ENCODE measurements around the gene ACSL3. TPM values are rescaled to one million over a fixed set of nuclear protein-coding genes. Genes with fewer than 3 reads are reported as not detected.
"Not testable (repeated sequence)": the region's sequence is repeated elsewhere in the genome, so short reads cannot be mapped to it uniquely, and the experiment has no call there.

Gene ACSL3
- total RNA-seq, 1 experiment from 2014 or later = 98.5 TPM

DNA sequence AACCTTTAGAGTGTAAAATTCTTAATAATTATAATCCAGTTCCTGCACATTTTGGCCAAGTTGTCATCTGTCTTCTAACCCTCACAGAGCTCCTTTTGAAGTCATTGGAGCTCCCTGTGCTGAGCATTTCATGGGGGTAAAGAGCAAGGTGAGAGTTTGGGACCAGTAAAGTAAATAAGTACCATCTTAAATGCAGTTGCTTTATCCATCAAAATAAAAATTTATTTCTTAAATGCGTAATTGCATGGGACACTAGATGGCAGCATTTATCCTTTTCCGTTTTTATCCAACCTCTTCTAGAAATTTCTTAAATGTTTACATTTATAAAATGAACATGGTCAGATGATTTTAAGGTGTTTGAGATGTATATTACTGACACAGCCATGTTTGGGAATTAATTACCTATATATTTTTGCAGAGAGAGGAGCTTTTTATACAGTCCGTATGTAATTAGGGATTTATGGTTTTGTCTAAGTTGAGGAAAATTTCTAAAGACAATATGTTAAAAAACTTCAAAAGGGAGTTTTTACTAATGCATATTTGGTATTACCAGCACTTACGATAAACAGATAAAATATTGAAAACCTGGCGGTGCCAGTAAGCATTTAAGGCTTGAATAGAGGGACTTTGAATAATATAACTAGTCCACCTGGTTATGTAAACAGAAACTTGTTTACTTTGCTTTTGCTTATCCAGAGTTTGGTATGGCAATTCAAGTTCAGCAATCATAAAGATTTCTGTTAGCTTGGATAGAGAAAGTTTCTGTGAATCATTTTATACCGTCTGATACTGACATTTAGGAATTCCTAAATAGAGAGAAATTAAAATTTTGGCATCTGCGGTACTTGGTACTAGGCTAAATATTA is 54.5 kb downstream of the ACSL3 start:
- Histone ChIP-seq H2AFZ (ENCODE audit: low read length) (no peak overlapping the region), H3K79me2 (ENCODE audit: low read length) (peaks cover 65% of the 10 kb centered on the region), H3K9me3 (ENCODE audit: low read length) (no peaks in the 10 kb centered on the region), H3K9me2 (replicated peaks; ENCODE audit: insufficient read depth, low read length) (no peaks in the 10 kb centered on the region), H3K27ac (ENCODE audit: low read length) (peak overlapping the region; percentile 99), H3K4me2 (ENCODE audit: low read depth, low read length, poor library complexity, severe bottlenecking) (peak overlapping the region; percentile 97), H3K4me3 (ENCODE audit: low read length) (no peak overlapping the region), H3K4me1 (ENCODE audit: low read length) (peaks cover 63% of the 10 kb centered on the region), H3K27me3 (ENCODE audit: low read length) (no peaks in the 10 kb centered on the region), H3K9ac (ENCODE audit: low read length) (no peak overlapping the region), H4K20me1 (ENCODE audit: insufficient read depth, low read depth, low read length) (no peaks in the 10 kb centered on the region), H3K36me3 (ENCODE audit: insufficient read depth, low read length) (peaks cover 7% of the 10 kb centered on the region; the same call in 1 of the 2 replicates)
- peak; percentile 75 for DNase-seq

DNA sequence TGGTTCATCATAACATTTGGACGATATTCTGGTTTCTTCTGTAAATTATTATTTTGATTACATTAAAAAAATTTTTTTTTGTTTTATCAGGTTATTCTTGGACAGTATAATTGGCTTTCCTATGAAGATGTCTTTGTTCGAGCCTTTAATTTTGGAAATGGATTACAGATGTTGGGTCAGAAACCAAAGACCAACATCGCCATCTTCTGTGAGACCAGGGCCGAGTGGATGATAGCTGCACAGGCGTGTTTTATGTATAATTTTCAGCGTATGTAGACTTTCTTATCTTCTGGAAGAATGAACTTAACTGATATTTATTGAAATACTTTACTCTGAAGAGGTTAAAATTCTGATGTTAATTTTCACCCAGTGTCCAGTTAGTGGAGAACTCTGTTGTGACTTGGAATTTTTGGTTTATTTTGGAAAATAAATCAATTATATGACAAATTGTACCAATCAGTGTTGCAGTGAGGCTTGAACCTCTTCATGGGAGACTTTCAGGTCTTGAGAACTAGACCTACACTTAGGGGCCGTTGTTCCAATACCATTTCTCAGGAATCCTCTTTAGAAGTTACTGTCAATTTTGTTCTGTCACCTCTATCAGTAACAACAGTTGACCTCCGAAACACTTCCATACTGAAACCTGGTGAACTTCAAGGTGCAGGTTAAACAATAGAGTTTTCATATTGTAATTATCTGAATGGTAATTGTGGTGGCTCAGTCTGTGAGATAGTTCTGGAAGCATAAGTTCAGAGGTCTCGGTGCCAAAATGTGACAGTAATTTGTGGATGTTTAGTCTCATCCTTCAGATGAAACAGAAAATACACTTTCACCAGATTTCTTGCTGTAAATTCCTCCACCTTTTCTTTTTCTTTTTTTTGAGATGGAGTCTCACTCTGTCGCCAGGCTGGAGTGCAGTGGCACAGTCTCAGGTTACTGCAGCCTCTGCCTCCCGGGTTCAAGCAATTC is 55.7 kb downstream of the ACSL3 start:
- H3K36me3 ChIP-seq (ENCODE audit: insufficient read depth, low read length) = peaks cover 13% of the 10 kb centered on the region; the same call in 1 of the 2 replicates
- H3K79me2 ChIP-seq (ENCODE audit: low read length) = peaks cover 74% of the 10 kb centered on the region
- no peak overlapping the region for H3K9ac ChIP-seq (ENCODE audit: low read length)
- no peaks in the 10 kb centered on the region for H3K9me3 ChIP-seq (ENCODE audit: low read length)
- no peak overlapping the region for H3K27ac ChIP-seq (ENCODE audit: low read length)
- H4K20me1 ChIP-seq (ENCODE audit: insufficient read depth, low read depth, low read length) = no peaks in the 10 kb centered on the region
- H2AFZ ChIP-seq (ENCODE audit: low read length) = no peak overlapping the region
- DNase-seq = no peak
- H3K27me3 ChIP-seq (ENCODE audit: low read length) = no peaks in the 10 kb centered on the region
- H3K4me2 ChIP-seq (ENCODE audit: low read depth, low read length, poor library complexity, severe bottlenecking) = no peak overlapping the region
- no peaks in the 10 kb centered on the region for H3K9me2 ChIP-seq (replicated peaks; ENCODE audit: insufficient read depth, low read length)
- H3K4me3 ChIP-seq (ENCODE audit: low read length) = no peak overlapping the region
- peaks cover 51% of the 10 kb centered on the region for H3K4me1 ChIP-seq (ENCODE audit: low read length)

DNA sequence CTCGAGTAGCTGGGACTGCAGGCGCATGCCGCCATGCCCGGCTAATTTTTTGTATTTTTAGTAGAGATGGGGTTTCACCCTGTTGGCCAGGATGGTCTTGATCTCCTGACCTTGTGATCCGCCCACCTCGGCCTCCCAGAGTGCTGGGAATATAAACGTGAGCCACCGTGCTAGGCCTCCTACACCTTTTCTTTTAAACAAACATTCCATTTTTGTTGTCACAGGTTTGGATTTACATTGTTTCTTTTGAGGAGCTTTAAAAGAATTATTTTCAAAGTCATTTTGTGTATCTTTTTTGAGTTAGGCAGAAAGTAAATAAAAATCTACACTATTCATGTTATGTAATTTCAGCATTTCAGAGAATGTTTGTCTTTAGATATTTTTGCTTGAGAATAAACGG is 56.4 kb downstream of the ACSL3 start:
- Histone ChIP-seq H3K79me2 (ENCODE audit: low read length) (peaks cover 74% of the 10 kb centered on the region), H3K36me3 (ENCODE audit: insufficient read depth, low read length) (peaks cover 13% of the 10 kb centered on the region; the same call in 1 of the 2 replicates), H3K4me1 (ENCODE audit: low read length) (peaks cover 46% of the 10 kb centered on the region)
- not testable (repeated sequence) for DNase-seq; H3K9me2 ChIP-seq (replicated peaks; ENCODE audit: insufficient read depth, low read length); H4K20me1 ChIP-seq (ENCODE audit: insufficient read depth, low read depth, low read length); H3K9ac ChIP-seq (ENCODE audit: low read length); H2AFZ ChIP-seq (ENCODE audit: low read length); H3K9me3 ChIP-seq (ENCODE audit: low read length); H3K27me3 ChIP-seq (ENCODE audit: low read length); H3K4me3 ChIP-seq (ENCODE audit: low read length); H3K27ac ChIP-seq (ENCODE audit: low read length); H3K4me2 ChIP-seq (ENCODE audit: low read depth, low read length, poor library complexity, severe bottlenecking)

DNA sequence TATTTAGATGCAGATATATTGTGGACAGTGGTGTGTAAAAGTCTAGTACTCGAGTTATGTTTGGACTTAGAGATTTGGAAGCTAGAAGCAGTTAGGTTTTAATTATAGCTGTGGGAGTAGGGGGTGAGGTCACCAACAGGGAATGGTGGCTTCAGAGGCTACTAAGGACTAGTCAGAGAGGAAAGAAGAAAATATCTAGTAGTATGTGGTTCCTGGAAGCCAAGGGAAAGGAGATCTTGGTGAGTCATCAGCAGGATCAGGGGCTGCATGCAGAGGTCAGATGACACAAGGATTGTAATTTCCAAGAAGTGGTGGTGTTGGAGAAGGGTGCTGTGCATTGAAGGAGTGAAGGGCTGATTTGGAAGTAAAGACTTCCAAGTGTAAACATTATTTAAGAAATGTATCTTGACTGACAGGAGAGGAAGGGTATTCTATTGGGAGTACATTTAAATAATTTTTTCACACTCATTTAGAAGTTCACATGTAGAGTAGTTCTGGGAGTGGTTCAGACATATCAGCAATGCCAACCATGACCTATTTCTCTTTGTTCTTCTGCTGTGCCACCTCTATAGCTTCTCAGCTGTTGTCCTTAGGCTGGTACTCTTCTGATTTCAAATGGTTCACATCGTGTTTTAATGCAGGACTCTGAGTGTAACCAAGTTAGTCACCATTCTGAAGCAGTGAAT is 59.1 kb downstream of the ACSL3 start:
- Histone ChIP-seq H3K4me2 (ENCODE audit: low read depth, low read length, poor library complexity, severe bottlenecking) (no peak overlapping the region), H3K9me3 (ENCODE audit: low read length) (no peaks in the 10 kb centered on the region), H2AFZ (ENCODE audit: low read length) (no peak overlapping the region), H4K20me1 (ENCODE audit: insufficient read depth, low read depth, low read length) (no peaks in the 10 kb centered on the region), H3K4me3 (ENCODE audit: low read length) (no peak overlapping the region), H3K27me3 (ENCODE audit: low read length) (no peaks in the 10 kb centered on the region), H3K9me2 (replicated peaks; ENCODE audit: insufficient read depth, low read length) (no peaks in the 10 kb centered on the region), H3K4me1 (ENCODE audit: low read length) (peaks cover 18% of the 10 kb centered on the region), H3K36me3 (ENCODE audit: insufficient read depth, low read length) (peaks cover 28% of the 10 kb centered on the region; the same call in 1 of the 2 replicates), H3K79me2 (ENCODE audit: low read length) (peaks cover 52% of the 10 kb centered on the region), H3K27ac (ENCODE audit: low read length) (no peak overlapping the region), H3K9ac (ENCODE audit: low read length) (no peak overlapping the region)
- no peak for DNase-seq

DNA sequence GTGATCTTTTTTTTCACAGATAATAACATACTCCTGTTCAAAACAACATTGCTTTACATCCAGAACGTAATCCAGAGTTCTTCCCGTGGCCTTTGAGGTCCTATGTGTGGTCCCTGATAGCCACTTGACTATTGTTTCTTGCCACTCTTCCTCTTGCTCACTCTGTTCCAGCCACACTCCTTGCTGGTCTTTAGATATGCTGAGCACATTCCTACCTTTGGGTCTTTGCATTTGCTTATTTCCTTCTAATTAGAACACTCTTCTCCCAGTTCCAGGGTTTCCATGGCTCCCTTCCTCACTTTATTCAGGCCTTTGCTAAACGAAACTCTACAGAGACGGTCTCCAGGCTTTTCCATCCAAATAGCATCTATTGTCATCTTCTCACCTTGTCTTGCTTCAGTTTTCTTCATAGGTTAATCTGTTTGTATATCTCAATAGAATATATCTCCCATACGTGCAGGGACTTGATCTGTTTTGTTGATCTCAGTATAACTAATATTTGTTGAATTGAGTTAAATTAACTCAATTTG is 59.9 kb downstream of the ACSL3 start:
- no peaks in the 10 kb centered on the region for H3K27me3 ChIP-seq (ENCODE audit: low read length)
- H3K4me3 ChIP-seq (ENCODE audit: low read length) = no peak overlapping the region
- no peaks in the 10 kb centered on the region for H3K9me3 ChIP-seq (ENCODE audit: low read length)
- H3K9me2 ChIP-seq (replicated peaks; ENCODE audit: insufficient read depth, low read length) = no peaks in the 10 kb centered on the region
- H3K9ac ChIP-seq (ENCODE audit: low read length) = no peak overlapping the region
- peaks cover 14% of the 10 kb centered on the region for H3K4me1 ChIP-seq (ENCODE audit: low read length)
- peaks cover 45% of the 10 kb centered on the region for H3K79me2 ChIP-seq (ENCODE audit: low read length)
- peaks cover 28% of the 10 kb centered on the region; the same call in 1 of the 2 replicates for H3K36me3 ChIP-seq (ENCODE audit: insufficient read depth, low read length)
- DNase-seq = no peak
- no peaks in the 10 kb centered on the region for H4K20me1 ChIP-seq (ENCODE audit: insufficient read depth, low read depth, low read length)
- H2AFZ ChIP-seq (ENCODE audit: low read length) = no peak overlapping the region
- H3K27ac ChIP-seq (ENCODE audit: low read length) = no peak overlapping the region
- no peak overlapping the region for H3K4me2 ChIP-seq (ENCODE audit: low read depth, low read length, poor library complexity, severe bottlenecking)

DNA sequence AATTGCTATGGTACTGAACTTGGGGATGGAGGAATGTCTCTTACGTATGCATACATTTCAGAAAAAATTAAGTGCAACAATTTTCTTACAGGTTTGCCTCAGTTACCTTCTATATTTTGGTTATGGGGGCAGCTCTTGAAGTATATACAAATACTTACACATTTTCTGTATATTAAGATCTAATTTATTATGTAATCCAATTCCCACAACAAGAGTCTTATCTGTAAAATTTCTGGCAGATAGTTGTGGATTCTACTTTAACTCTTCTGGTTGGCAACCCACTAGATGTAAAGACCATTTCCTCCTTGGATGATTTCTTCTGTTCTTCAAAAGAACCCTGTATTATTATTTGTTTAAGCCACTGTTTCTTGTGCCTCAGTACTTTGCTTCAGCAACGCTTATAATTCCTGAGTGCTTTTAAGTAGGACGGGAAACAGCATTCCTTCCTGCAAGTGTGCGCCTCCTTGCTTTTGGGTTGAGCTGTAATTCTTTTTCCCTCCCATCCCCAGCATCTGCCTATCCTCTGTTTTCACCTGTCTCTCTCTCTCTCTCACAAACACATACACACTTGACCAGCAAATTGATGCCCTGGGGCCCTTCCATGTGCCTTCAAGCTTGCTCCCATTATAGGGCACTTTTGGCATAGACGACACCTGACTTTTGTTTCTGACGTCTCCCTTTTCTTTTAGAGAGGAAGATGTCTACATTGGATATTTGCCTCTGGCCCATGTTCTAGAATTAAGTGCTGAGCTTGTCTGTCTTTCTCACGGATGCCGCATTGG is 61.4 kb downstream of the ACSL3 start:
- no peak overlapping the region for H3K4me3 ChIP-seq (ENCODE audit: low read length)
- no peaks in the 10 kb centered on the region for H3K9me2 ChIP-seq (replicated peaks; ENCODE audit: insufficient read depth, low read length)
- no peak overlapping the region for H3K4me2 ChIP-seq (ENCODE audit: low read depth, low read length, poor library complexity, severe bottlenecking)
- peaks cover 14% of the 10 kb centered on the region for H3K4me1 ChIP-seq (ENCODE audit: low read length)
- H2AFZ ChIP-seq (ENCODE audit: low read length) = no peak overlapping the region
- H3K27ac ChIP-seq (ENCODE audit: low read length) = no peak overlapping the region
- no peak for DNase-seq
- H3K9me3 ChIP-seq (ENCODE audit: low read length) = no peaks in the 10 kb centered on the region
- H3K27me3 ChIP-seq (ENCODE audit: low read length) = no peaks in the 10 kb centered on the region
- peaks cover 37% of the 10 kb centered on the region for H3K79me2 ChIP-seq (ENCODE audit: low read length)
- H4K20me1 ChIP-seq (ENCODE audit: insufficient read depth, low read depth, low read length) = no peaks in the 10 kb centered on the region
- H3K9ac ChIP-seq (ENCODE audit: low read length) = no peak overlapping the region
- peaks cover 32% of the 10 kb centered on the region; the same call in 1 of the 2 replicates for H3K36me3 ChIP-seq (ENCODE audit: insufficient read depth, low read length)

DNA sequence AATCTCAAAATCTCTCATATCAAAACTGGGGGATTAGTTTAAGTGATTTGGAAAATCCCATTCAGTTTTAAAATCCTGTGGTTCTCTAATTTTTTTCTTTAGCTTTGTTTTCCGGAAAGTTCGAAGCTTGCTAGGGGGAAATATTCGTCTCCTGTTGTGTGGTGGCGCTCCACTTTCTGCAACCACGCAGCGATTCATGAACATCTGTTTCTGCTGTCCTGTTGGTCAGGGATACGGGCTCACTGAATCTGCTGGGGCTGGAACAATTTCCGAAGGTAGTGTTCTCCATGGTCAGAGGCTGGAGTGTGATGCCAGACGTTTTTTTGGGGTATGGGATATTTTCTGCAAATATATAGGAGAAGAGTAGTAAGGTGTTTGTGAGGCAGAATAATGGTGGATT is 66.1 kb downstream of the ACSL3 start:
- Histone ChIP-seq H2AFZ (ENCODE audit: low read length) (no peak overlapping the region), H3K4me1 (ENCODE audit: low read length) (peaks cover 2% of the 10 kb centered on the region; the same call in 1 of the 2 replicates), H4K20me1 (ENCODE audit: insufficient read depth, low read depth, low read length) (no peaks in the 10 kb centered on the region), H3K4me2 (ENCODE audit: low read depth, low read length, poor library complexity, severe bottlenecking) (no peak overlapping the region), H3K79me2 (ENCODE audit: low read length) (peaks cover 24% of the 10 kb centered on the region), H3K36me3 (ENCODE audit: insufficient read depth, low read length) (peaks cover 31% of the 10 kb centered on the region), H3K27ac (ENCODE audit: low read length) (no peak overlapping the region), H3K27me3 (ENCODE audit: low read length) (no peaks in the 10 kb centered on the region), H3K9me3 (ENCODE audit: low read length) (no peaks in the 10 kb centered on the region), H3K4me3 (ENCODE audit: low read length) (no peak overlapping the region), H3K9ac (ENCODE audit: low read length) (no peak overlapping the region), H3K9me2 (replicated peaks; ENCODE audit: insufficient read depth, low read length) (no peaks in the 10 kb centered on the region)
- no peak for DNase-seq

Data from Karpas-422 (cell line).